ENCODE results near the gene DNAJC13.

DNAJC13 gene

DNA sequence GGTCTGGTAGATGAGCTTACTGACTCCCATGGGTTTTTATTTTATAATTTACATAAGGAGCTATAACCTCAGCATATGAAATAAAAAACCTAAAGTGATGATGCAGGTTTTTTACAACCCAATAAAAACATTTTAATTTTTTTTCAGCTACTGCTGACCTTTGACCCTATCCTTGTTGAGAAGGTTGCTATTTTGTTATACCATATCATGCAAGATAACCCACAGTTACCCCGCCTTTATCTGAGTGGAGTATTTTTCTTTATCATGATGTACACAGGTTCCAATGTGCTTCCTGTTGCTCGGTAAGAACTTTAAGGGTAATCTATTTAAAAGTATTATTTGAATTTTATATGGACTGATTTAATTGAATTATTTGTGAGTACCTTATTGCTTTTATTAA, 70.8 kb downstream of the DNAJC13 start:
- no peak for TF ChIP-seq EZH2 (IDR thresholded peaks at IDR 0.05; ENCODE audit: borderline replicate concordance, low read depth, low read length, severe bottlenecking)
- TF ChIP-seq, protein P1, sequence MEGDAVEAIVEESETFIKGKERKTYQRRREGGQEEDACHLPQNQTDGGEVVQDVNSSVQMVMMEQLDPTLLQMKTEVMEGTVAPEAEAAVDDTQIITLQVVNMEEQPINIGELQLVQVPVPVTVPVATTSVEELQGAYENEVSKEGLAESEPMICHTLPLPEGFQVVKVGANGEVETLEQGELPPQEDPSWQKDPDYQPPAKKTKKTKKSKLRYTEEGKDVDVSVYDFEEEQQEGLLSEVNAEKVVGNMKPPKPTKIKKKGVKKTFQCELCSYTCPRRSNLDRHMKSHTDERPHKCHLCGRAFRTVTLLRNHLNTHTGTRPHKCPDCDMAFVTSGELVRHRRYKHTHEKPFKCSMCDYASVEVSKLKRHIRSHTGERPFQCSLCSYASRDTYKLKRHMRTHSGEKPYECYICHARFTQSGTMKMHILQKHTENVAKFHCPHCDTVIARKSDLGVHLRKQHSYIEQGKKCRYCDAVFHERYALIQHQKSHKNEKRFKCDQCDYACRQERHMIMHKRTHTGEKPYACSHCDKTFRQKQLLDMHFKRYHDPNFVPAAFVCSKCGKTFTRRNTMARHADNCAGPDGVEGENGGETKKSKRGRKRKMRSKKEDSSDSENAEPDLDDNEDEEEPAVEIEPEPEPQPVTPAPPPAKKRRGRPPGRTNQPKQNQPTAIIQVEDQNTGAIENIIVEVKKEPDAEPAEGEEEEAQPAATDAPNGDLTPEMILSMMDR (IDR thresholded peaks at IDR 0.05; ENCODE audit: borderline replicate concordance, extremely low read depth, low read length, poor library complexity, severe bottlenecking) = no peak
- no peak for DNase-seq
- Histone ChIP-seq H3K9me3 (ENCODE audit: insufficient read depth, low read length, severe bottlenecking) (no peaks in the 10 kb centered on the region), H3K4me3 (ENCODE audit: low read depth in 1 of 2, low read length in 2 of 2) (no peak overlapping the region), H3K9ac (ENCODE audit: low read depth, low read length) (no peak overlapping the region), H3K36me3 (ENCODE audit: insufficient read depth, low read length) (peaks cover 57% of the 10 kb centered on the region), H3K4me1 (ENCODE audit: insufficient read depth, low read length) (no peaks in the 10 kb centered on the region), H2AFZ (ENCODE audit: low read depth, low read length) (no peak overlapping the region), H4K20me1 (ENCODE audit: insufficient read depth, low read length) (no peaks in the 10 kb centered on the region), H3K27ac (ENCODE audit: low read length) (no peak overlapping the region), H3K4me2 (ENCODE audit: insufficient read depth, low read length) (no peak overlapping the region), H3K27me3 (ENCODE audit: insufficient read depth, low read length, poor library complexity) (no peaks in the 10 kb centered on the region), H3K79me2 (ENCODE audit: insufficient read depth, low read length) (no peaks in the 10 kb centered on the region)
- no peak for ATAC-seq (ENCODE audit: insufficient read depth, low read depth)

DNA sequence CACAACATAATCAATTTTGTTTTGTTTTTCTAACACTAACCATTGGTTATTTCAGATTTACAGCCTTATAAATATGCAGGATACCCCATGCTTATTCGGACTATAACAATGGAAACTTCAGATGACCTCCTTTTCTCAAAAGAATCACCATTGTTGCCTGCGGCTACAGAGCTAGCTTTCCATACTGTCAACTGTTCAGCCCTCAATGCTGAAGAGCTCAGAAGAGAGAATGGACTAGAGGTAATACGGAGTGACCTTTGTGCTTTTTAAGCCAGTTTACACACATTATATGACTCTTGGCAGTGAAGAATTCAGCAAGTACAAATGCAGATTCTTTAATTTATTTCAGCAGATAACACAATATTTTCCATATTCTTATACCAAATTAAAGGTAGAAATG, 81.8 kb downstream of the DNAJC13 start:
- no peak overlapping the region for H3K9ac ChIP-seq (ENCODE audit: low read depth, low read length)
- DNase-seq (no peak), ATAC-seq (ENCODE audit: insufficient read depth, low read depth) (no peak)
- H3K4me2 ChIP-seq (ENCODE audit: insufficient read depth, low read length) = no peak overlapping the region
- TF ChIP-seq, protein P1 (IDR thresholded peaks at IDR 0.05; ENCODE audit: borderline replicate concordance, extremely low read depth, low read length, poor library complexity, severe bottlenecking) = no peak
- TF ChIP-seq EZH2 (IDR thresholded peaks at IDR 0.05; ENCODE audit: borderline replicate concordance, low read depth, low read length, severe bottlenecking) = no peak
- H3K27me3 ChIP-seq (ENCODE audit: insufficient read depth, low read length, poor library complexity) = no peaks in the 10 kb centered on the region
- H3K4me1 ChIP-seq (ENCODE audit: insufficient read depth, low read length) = no peaks in the 10 kb centered on the region
- no peaks in the 10 kb centered on the region for H3K9me3 ChIP-seq (ENCODE audit: insufficient read depth, low read length, severe bottlenecking)
- H3K27ac ChIP-seq (ENCODE audit: low read length) = no peak overlapping the region
- H4K20me1 ChIP-seq (ENCODE audit: insufficient read depth, low read length) = no peaks in the 10 kb centered on the region
- H2AFZ ChIP-seq (ENCODE audit: low read depth, low read length) = no peak overlapping the region
- H3K4me3 ChIP-seq (ENCODE audit: low read depth in 1 of 2, low read length in 2 of 2) = no peak overlapping the region
- peaks cover 92% of the 10 kb centered on the region for H3K36me3 ChIP-seq (ENCODE audit: insufficient read depth, low read length)
- no peaks in the 10 kb centered on the region for H3K79me2 ChIP-seq (ENCODE audit: insufficient read depth, low read length)

DNA sequence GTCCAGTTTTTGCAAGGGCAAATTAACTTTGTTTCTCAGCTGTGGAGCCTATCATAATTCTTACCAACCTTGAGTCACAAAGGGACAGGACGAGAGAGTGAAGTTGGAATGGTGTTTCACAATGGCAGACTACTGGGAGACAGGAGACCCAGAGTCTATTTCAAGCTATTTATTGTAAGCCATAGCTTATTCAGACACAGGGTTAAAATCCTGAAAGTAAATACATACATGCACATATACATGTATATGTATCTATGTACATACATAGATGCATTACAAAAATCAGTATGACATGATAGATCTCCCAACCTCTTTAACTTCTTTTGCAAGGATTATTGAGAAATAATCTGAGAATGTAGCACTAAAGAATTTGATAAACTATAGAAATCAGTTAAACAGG, 86.3 kb downstream of the DNAJC13 start:
- Histone ChIP-seq H3K4me3 (ENCODE audit: low read depth in 1 of 2, low read length in 2 of 2) (no peak overlapping the region), H3K9ac (ENCODE audit: low read depth, low read length) (no peak overlapping the region), H3K4me2 (ENCODE audit: insufficient read depth, low read length) (no peak overlapping the region), H2AFZ (ENCODE audit: low read depth, low read length) (no peak overlapping the region), H3K9me3 (ENCODE audit: insufficient read depth, low read length, severe bottlenecking) (no peaks in the 10 kb centered on the region), H3K4me1 (ENCODE audit: insufficient read depth, low read length) (no peaks in the 10 kb centered on the region), H3K79me2 (ENCODE audit: insufficient read depth, low read length) (no peaks in the 10 kb centered on the region), H3K36me3 (ENCODE audit: insufficient read depth, low read length) (peaks cover 94% of the 10 kb centered on the region), H3K27ac (ENCODE audit: low read length) (no peak overlapping the region), H4K20me1 (ENCODE audit: insufficient read depth, low read length) (no peaks in the 10 kb centered on the region), H3K27me3 (ENCODE audit: insufficient read depth, low read length, poor library complexity) (no peaks in the 10 kb centered on the region)
- DNase-seq (no peak), ATAC-seq (ENCODE audit: insufficient read depth, low read depth) (no peak)
- no peak for TF ChIP-seq EZH2 (IDR thresholded peaks at IDR 0.05; ENCODE audit: borderline replicate concordance, low read depth, low read length, severe bottlenecking)
- TF ChIP-seq, protein P1 (IDR thresholded peaks at IDR 0.05; ENCODE audit: borderline replicate concordance, extremely low read depth, low read length, poor library complexity, severe bottlenecking) = no peak

DNA sequence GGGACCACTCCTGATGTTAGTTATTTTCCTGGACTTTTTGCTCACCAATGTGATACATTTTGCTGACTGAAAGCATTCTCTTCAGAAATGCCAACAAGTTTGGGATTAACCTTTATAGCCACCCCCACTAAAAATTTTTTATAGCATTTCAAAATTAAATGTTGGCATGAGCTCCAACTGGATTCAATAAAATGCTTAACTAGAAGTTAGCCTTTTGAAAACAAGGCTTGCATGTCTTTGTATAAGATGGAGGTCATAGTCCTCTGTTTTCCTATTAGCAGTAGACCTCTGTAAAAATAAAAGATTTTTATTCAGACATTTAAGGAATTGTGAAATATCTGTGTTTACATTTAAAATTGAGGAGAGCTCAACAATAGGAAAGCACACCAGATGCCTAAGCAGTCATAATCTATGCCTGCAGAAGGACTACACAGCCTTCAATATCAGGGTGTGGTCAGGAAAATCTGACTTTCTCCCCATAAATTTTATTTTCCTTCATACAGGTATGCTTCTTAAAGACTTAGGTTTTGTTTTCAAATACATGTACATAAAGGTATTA, 87.2 kb downstream of the DNAJC13 start:
- Histone ChIP-seq H2AFZ (ENCODE audit: low read depth, low read length) (no peak overlapping the region), H4K20me1 (ENCODE audit: insufficient read depth, low read length) (no peaks in the 10 kb centered on the region), H3K9ac (ENCODE audit: low read depth, low read length) (no peak overlapping the region), H3K9me3 (ENCODE audit: insufficient read depth, low read length, severe bottlenecking) (no peaks in the 10 kb centered on the region), H3K4me2 (ENCODE audit: insufficient read depth, low read length) (no peak overlapping the region), H3K36me3 (ENCODE audit: insufficient read depth, low read length) (peaks cover 97% of the 10 kb centered on the region), H3K4me3 (ENCODE audit: low read depth in 1 of 2, low read length in 2 of 2) (no peak overlapping the region), H3K79me2 (ENCODE audit: insufficient read depth, low read length) (no peaks in the 10 kb centered on the region), H3K27ac (ENCODE audit: low read length) (no peak overlapping the region), H3K27me3 (ENCODE audit: insufficient read depth, low read length, poor library complexity) (no peaks in the 10 kb centered on the region), H3K4me1 (ENCODE audit: insufficient read depth, low read length) (no peaks in the 10 kb centered on the region)
- ATAC-seq (ENCODE audit: insufficient read depth, low read depth) (no peak), DNase-seq (no peak)
- TF ChIP-seq EZH2 (IDR thresholded peaks at IDR 0.05; ENCODE audit: borderline replicate concordance, low read depth, low read length, severe bottlenecking) = no peak
- TF ChIP-seq, protein P1 (IDR thresholded peaks at IDR 0.05; ENCODE audit: borderline replicate concordance, extremely low read depth, low read length, poor library complexity, severe bottlenecking) = no peak
